ENCODE measurements around the gene DHH.
"Not testable (repeated sequence)": the region's sequence is repeated elsewhere in the genome, so short reads cannot be mapped to it uniquely, and the experiment has no call there.

DHH gene

GRCh38 chr12:49088932-49089330 lies 5.7 kb downstream of the DHH start:
- Histone ChIP-seq H3K36me3 (ENCODE audit: control insufficient read depth, insufficient read depth, low read length) (peaks cover 2% of the 10 kb centered on the region), H3K9ac (ENCODE audit: low read depth, low read length) (no peak overlapping the region), H3K4me1 (ENCODE audit: control insufficient read depth, insufficient read depth, low read length) (peaks cover 16% of the 10 kb centered on the region), H3K4me3 (ENCODE audit: low read depth, low read length) (peak overlapping the region; percentile 49), H3K9me3 (ENCODE audit: control insufficient read depth, insufficient read depth, low read length) (no peaks in the 10 kb centered on the region), H3K27me3 (ENCODE audit: control insufficient read depth, insufficient read depth, low read length) (peaks cover 89% of the 10 kb centered on the region)

DNA sequence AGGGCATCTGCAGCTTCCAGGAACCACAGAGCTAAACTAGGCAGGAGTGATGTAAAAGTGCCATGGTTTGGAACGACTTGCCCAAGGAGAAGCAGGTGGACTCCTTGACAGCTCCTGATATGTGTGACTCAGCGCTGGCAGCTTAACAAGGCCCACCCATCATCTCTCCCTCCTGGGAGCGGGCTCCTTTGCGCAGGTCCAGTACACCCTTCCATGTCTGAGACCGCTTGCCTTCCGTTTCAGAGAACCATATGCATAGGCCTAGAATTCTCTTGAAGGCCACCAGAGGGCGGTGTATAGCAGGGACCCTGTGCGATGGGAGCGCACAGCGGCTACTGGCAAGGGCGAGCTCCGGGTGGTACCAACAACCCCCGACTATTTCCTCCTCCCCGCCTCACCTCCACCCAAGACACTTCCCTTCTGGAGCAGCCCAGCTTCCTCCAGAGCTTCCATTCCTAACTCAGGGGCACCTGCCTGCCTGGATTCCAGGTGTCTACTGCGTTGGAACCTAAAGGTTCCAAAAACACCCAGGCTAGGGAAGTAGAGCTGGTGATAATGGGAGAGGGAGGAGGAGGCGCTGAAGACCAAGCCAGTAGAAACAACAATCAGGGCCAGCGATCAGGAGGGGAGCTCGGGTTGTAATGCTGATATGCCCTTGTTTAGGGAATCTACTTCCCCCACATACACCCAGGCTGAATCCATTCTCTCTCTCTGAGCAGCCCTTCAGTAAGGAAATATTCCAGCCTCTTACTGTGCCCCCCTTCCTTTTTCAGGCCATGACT lies 6.3 kb downstream of the DHH start:
- H3K36me3 ChIP-seq (ENCODE audit: control insufficient read depth, insufficient read depth, low read length), result peaks cover 2% of the 10 kb centered on the region
- H3K4me1 ChIP-seq (ENCODE audit: control insufficient read depth, insufficient read depth, low read length), result peaks cover 16% of the 10 kb centered on the region
- peaks cover 83% of the 10 kb centered on the region for H3K27me3 ChIP-seq (ENCODE audit: control insufficient read depth, insufficient read depth, low read length)
- H3K9me3 ChIP-seq (ENCODE audit: control insufficient read depth, insufficient read depth, low read length), result no peaks in the 10 kb centered on the region
- H3K9ac ChIP-seq (ENCODE audit: low read depth, low read length), result no peak overlapping the region
- H3K4me3 ChIP-seq (ENCODE audit: low read depth, low read length), result peak overlapping the region; percentile 49

DNA sequence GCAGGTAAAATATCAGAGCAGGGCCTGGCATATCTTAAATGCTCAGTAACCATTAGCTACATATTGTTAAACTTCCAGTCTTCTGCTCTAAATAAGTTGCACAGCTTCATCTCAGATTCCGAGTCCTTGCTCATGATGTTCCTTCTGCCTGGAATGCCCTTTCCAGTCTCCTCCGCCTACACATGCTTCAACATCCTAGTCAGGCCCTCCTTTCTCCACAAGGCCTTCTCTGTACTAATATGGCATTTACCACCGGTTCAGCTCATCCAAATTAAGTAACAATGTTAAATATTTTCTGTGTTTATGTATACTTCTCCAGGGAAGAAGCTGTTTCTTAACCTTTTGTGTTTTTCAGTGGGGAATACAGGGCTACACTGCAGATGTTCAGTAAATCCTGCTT lies 8.5 kb downstream of the DHH start:
- H3K4me1 ChIP-seq (ENCODE audit: control insufficient read depth, insufficient read depth, low read length), result peaks cover 14% of the 10 kb centered on the region
- H3K9me3 ChIP-seq (ENCODE audit: control insufficient read depth, insufficient read depth, low read length), result no peaks in the 10 kb centered on the region
- H3K36me3 ChIP-seq (ENCODE audit: control insufficient read depth, insufficient read depth, low read length), result peaks cover 2% of the 10 kb centered on the region
- H3K27me3 ChIP-seq (ENCODE audit: control insufficient read depth, insufficient read depth, low read length), result peaks cover 67% of the 10 kb centered on the region
- no peak overlapping the region for H3K9ac ChIP-seq (ENCODE audit: low read depth, low read length)
- H3K4me3 ChIP-seq (ENCODE audit: low read depth, low read length), result no peak overlapping the region

DNA sequence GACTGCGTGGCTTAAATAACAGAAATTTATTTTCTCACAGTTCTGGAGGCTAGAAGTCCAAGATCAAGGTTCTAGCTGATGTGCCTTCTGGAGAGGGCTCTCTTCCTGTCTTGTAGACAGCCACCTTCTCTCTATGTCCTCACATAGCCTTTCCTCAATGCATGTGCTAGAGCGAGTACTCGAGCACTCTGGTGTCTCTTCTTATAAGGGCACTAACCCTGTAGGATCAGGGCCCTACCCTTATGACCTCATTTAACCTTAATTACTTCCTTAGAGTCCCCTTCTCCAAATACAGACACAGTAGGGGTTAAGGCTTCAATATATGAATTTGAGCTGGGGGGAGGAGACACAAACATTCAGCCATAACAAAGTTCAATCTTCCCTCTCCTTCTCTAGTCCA lies 10.2 kb downstream of the DHH start:
- no peaks in the 10 kb centered on the region for H3K9me3 ChIP-seq (ENCODE audit: control insufficient read depth, insufficient read depth, low read length)

DNA sequence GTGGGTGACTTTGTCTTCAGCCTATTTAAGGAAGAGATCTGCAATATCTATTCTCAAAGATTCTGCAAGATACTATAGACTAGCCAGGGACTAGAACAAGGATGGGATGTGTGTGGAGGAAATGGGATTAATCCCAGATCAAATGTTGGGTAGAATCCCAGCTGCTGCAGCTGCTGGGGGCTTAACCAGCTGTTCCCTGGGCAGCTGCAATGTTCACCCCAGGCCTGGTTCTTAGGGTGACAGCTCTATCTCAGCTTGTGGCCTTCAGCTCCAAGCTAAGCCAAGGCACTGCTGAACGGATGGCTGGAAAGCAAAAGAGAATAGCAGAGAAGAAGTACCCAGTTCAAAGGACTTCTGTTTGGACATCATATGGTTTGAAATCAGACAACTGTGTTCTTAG lies 14.8 kb downstream of the DHH start:
- no peak overlapping the region for H3K9ac ChIP-seq (ENCODE audit: low read depth, low read length)
- peaks cover 17% of the 10 kb centered on the region for H3K27me3 ChIP-seq (ENCODE audit: control insufficient read depth, insufficient read depth, low read length)
- no peak overlapping the region for H3K4me3 ChIP-seq (ENCODE audit: low read depth, low read length)
- H3K9me3 ChIP-seq (ENCODE audit: control insufficient read depth, insufficient read depth, low read length), result no peaks in the 10 kb centered on the region
- H3K36me3 ChIP-seq (ENCODE audit: control insufficient read depth, insufficient read depth, low read length), result no peaks in the 10 kb centered on the region
- H3K4me1 ChIP-seq (ENCODE audit: control insufficient read depth, insufficient read depth, low read length), result no peaks in the 10 kb centered on the region

More for the DNA sequence above, 10.2 kb downstream of the DHH start:
- Histone ChIP-seq H3K36me3 (ENCODE audit: control insufficient read depth, insufficient read depth, low read length) (no peaks in the 10 kb centered on the region), H3K4me1 (ENCODE audit: control insufficient read depth, insufficient read depth, low read length) (peaks cover 13% of the 10 kb centered on the region), H3K9ac (ENCODE audit: low read depth, low read length) (no peak overlapping the region), H3K4me3 (ENCODE audit: low read depth, low read length) (no peak overlapping the region), H3K27me3 (ENCODE audit: control insufficient read depth, insufficient read depth, low read length) (peaks cover 55% of the 10 kb centered on the region)

GRCh38 chr12:49070971-49071370 lies 23.6 kb downstream of the DHH start:
- Histone ChIP-seq H3K4me3 (ENCODE audit: low read depth, low read length) (no peak overlapping the region), H3K4me1 (ENCODE audit: control insufficient read depth, insufficient read depth, low read length) (peaks cover 5% of the 10 kb centered on the region), H3K27me3 (ENCODE audit: control insufficient read depth, insufficient read depth, low read length) (peaks cover 25% of the 10 kb centered on the region), H3K9ac (ENCODE audit: low read depth, low read length) (no peak overlapping the region), H3K36me3 (ENCODE audit: control insufficient read depth, insufficient read depth, low read length) (no peaks in the 10 kb centered on the region), H3K9me3 (ENCODE audit: control insufficient read depth, insufficient read depth, low read length) (no peaks in the 10 kb centered on the region)

GRCh38 chr12:49069507-49070346 lies 24.9 kb downstream of the DHH start, which contains the start of gene RHEBL1:
Gene RHEBL1 (minus strand): TSS chr12:49069979. CDS start chr12:49069785, 194 bp downstream.
- Histone ChIP-seq H3K4me3 (ENCODE audit: low read depth, low read length) (peak within 1 kb of the TSS; percentile 82), H3K27me3 (ENCODE audit: control insufficient read depth, insufficient read depth, low read length) (peaks cover 25% of the 10 kb centered on the region), H3K9me3 (ENCODE audit: control insufficient read depth, insufficient read depth, low read length) (no peaks in the 10 kb centered on the region), H3K4me1 (ENCODE audit: control insufficient read depth, insufficient read depth, low read length) (peaks cover 5% of the 10 kb centered on the region), H3K36me3 (ENCODE audit: control insufficient read depth, insufficient read depth, low read length) (no peaks in the 10 kb centered on the region), H3K9ac (ENCODE audit: low read depth, low read length) (peak within 1 kb of the TSS; percentile 62)

- Histone ChIP-seq H3K27me3 (ENCODE audit: control insufficient read depth, insufficient read depth, low read length) (peaks cover 25% of the 10 kb centered on the region), H3K4me1 (ENCODE audit: control insufficient read depth, insufficient read depth, low read length) (peaks cover 5% of the 10 kb centered on the region), H3K36me3 (ENCODE audit: control insufficient read depth, insufficient read depth, low read length) (no peaks in the 10 kb centered on the region), H3K4me3 (ENCODE audit: low read depth, low read length) (peak overlapping the region; percentile 82), H3K9me3 (ENCODE audit: control insufficient read depth, insufficient read depth, low read length) (no peaks in the 10 kb centered on the region), H3K9ac (ENCODE audit: low read depth, low read length) (peak overlapping the region; percentile 62)
Observed at GRCh38 chr12:49068879-49069506, 25.6 kb downstream of the DHH start.

DNA sequence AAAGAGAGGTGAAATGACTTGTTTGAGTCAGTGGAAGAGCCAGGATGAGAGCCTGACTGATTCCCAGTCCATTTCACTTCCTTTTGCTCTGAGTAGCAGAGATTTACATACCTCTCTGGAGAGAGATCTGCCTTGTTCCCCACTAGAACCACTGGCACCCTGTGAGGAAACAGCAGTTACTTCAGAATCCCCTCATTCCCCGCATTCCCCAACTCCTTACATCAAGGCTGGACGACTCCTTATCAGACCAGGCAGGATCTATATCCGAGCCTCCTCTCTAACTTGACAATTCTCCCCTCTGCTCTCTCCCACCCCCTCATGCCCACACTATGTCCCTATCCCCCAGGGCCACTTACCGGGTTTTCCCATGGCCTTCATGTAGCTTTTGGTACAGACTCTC lies 28.5 kb downstream of the DHH start:
- Histone ChIP-seq H3K4me1 (ENCODE audit: control insufficient read depth, insufficient read depth, low read length) (peaks cover 5% of the 10 kb centered on the region), H3K9ac (ENCODE audit: low read depth, low read length) (no peak overlapping the region), H3K4me3 (ENCODE audit: low read depth, low read length) (no peak overlapping the region), H3K27me3 (ENCODE audit: control insufficient read depth, insufficient read depth, low read length) (peaks cover 20% of the 10 kb centered on the region), H3K36me3 (ENCODE audit: control insufficient read depth, insufficient read depth, low read length) (no peaks in the 10 kb centered on the region), H3K9me3 (ENCODE audit: control insufficient read depth, insufficient read depth, low read length) (no peaks in the 10 kb centered on the region)

DNA sequence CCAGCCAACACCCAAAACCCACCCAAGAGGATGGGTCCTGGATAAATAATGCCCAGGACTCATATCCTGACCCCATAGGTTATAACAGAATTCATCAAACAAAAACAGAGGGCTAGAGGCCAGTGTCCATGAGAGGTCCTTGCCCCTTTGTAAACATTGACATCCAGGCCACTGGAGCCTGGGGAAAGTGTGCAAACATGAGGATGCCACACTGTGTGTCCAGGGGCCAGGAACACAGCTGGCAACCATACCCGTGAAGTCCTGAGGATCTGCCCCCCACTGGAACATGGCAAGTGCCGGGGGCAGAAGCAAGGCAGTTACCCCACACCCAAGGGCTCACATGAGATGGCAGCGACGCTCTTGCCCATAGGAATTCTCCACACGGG lies 29.8 kb downstream of the DHH start:
- Histone ChIP-seq H3K9ac (ENCODE audit: low read depth, low read length) (no peak overlapping the region), H3K27me3 (ENCODE audit: control insufficient read depth, insufficient read depth, low read length) (peaks cover 15% of the 10 kb centered on the region), H3K9me3 (ENCODE audit: control insufficient read depth, insufficient read depth, low read length) (no peaks in the 10 kb centered on the region), H3K4me3 (ENCODE audit: low read depth, low read length) (no peak overlapping the region), H3K4me1 (ENCODE audit: control insufficient read depth, insufficient read depth, low read length) (no peaks in the 10 kb centered on the region), H3K36me3 (ENCODE audit: control insufficient read depth, insufficient read depth, low read length) (peaks cover 5% of the 10 kb centered on the region)

DNA sequence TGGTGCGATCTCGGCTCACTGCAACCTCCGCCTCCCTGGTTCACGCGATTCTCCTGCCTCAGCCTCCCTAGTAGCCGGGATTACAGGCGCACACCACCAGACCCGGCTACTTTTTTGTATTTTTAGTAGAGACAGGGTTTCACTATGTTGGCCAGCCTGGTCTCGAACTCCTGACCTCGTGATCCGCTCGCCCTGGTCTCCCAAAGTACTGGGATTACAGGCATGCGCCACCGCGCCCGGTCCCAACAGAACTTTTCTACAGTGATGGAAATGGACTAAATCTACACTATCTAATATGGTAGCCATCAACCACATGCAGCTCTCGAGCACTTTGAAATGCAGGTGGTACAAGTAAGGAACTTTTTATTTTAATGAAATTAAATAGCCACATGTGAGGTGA lies 32.7 kb downstream of the DHH start:
- not testable (repeated sequence) for H3K27me3 ChIP-seq (ENCODE audit: control insufficient read depth, insufficient read depth, low read length); H3K4me3 ChIP-seq (ENCODE audit: low read depth, low read length); H3K9ac ChIP-seq (ENCODE audit: low read depth, low read length); H3K36me3 ChIP-seq (ENCODE audit: control insufficient read depth, insufficient read depth, low read length); H3K9me3 ChIP-seq (ENCODE audit: control insufficient read depth, insufficient read depth, low read length)
- H3K4me1 ChIP-seq (ENCODE audit: control insufficient read depth, insufficient read depth, low read length), result peaks cover 13% of the 10 kb centered on the region
